H9 (cell line): Measurements from ENCODE around the gene FAM180A. TPM values are rescaled to one million over a fixed set of nuclear protein-coding genes. Genes with fewer than 3 reads are reported as not detected.

Experiments used
- DNase-seq: peaks from one replicate; pipeline ENCODE4 v3.0.0-alpha.2; 2017
- H2AFZ ChIP-seq: one replicate; pipeline ENCODE4 v1.6.1; 2013; ENCODE audit warnings: mild to moderate bottlenecking, low read length, control low read depth, moderate library complexity
- H2AK5ac ChIP-seq: 2 replicates; pipeline ENCODE4 v1.6.1; 2013; ENCODE audit warnings: low read length, control low read depth, mixed read lengths; ENCODE audit not compliant: insufficient read length
- H2BK120ac ChIP-seq: one replicate; pipeline ENCODE4 v1.6.1; 2013; ENCODE audit warnings: low read depth, mild to moderate bottlenecking, low read length, control low read depth, inconsistent platforms; ENCODE audit not compliant: poor library complexity, severe bottlenecking
- H2BK12ac ChIP-seq: 2 replicates; pipeline ENCODE4 v1.6.1; 2013; ENCODE audit warnings: low read length, control low read depth, mixed read lengths, low read depth; ENCODE audit not compliant: insufficient read length
- H2BK15ac ChIP-seq: 2 replicates; pipeline ENCODE4 v1.6.1; 2013; ENCODE audit warnings: low read depth, low read length, control low read depth
- H2BK20ac ChIP-seq: one replicate; pipeline ENCODE4 v1.6.1; 2013; ENCODE audit warnings: low read depth, mild to moderate bottlenecking, low read length, control low read depth, inconsistent platforms; ENCODE audit not compliant: poor library complexity, severe bottlenecking
- H2BK5ac ChIP-seq: 2 replicates; pipeline ENCODE4 v1.6.1; 2013; ENCODE audit warnings: low read length, control low read depth, mixed read lengths; ENCODE audit not compliant: insufficient read length
- H3K14ac ChIP-seq: 2 replicates; pipeline ENCODE4 v1.6.1; 2013; ENCODE audit warnings: low read length, control low read depth; ENCODE audit not compliant: insufficient read depth
- H3K18ac ChIP-seq: 2 replicates; pipeline ENCODE4 v1.6.1; 2013; ENCODE audit warnings: low read depth, mild to moderate bottlenecking, mixed read lengths, low read length, control low read depth; ENCODE audit not compliant: insufficient read length
- H3K23ac ChIP-seq: 2 replicates; pipeline ENCODE4 v1.6.1; 2013; ENCODE audit warnings: low read length, control low read depth, mixed read lengths, low read depth; ENCODE audit not compliant: insufficient read length
- H3K23me2 ChIP-seq: 2 replicates; pipeline ENCODE4 v1.6.1; 2013; ENCODE audit warnings: low read depth, mild to moderate bottlenecking, mixed read lengths, low read length, control low read depth; ENCODE audit not compliant: insufficient read length, poor library complexity, severe bottlenecking
- H3K27ac ChIP-seq: 2 replicates; pipeline ENCODE4 v1.5.1; 2013; ENCODE audit warnings: low read length, control low read depth, mixed read lengths, low read depth; ENCODE audit not compliant: insufficient read length
- H3K27me3 ChIP-seq: 2 replicates; pipeline ENCODE4 v1.6.1; 2013; ENCODE audit warnings: low read length, control low read depth, inconsistent platforms; ENCODE audit not compliant: insufficient read depth
- H3K4ac ChIP-seq: 2 replicates; pipeline ENCODE4 v1.6.1; 2013; ENCODE audit warnings: low read depth, mild to moderate bottlenecking, control low read depth, inconsistent platforms, low read length, moderate library complexity
- H3K4me1 ChIP-seq: 2 replicates; pipeline ENCODE4 v1.6.1; 2013; ENCODE audit warnings: low read length, control low read depth, inconsistent platforms; ENCODE audit not compliant: insufficient read depth
- H3K4me2 ChIP-seq: 2 replicates; pipeline ENCODE4 v1.6.1; 2013; ENCODE audit warnings: low read length, control low read depth, mixed read lengths; ENCODE audit not compliant: insufficient read length, insufficient read depth
- H3K56ac ChIP-seq: 2 replicates; pipeline ENCODE4 v1.6.1; 2013; ENCODE audit warnings: low read depth, mild to moderate bottlenecking, mixed read lengths, low read length, control low read depth; ENCODE audit not compliant: insufficient read length
- H3K79me1 ChIP-seq: 2 replicates; pipeline ENCODE4 v1.6.1; 2013; ENCODE audit warnings: low read depth, mild to moderate bottlenecking, moderate library complexity, low read length, control low read depth, inconsistent platforms; ENCODE audit not compliant: insufficient read depth, poor library complexity, severe bottlenecking
- H3K79me2 ChIP-seq: 2 replicates; pipeline ENCODE4 v1.6.1; 2013; ENCODE audit warnings: low read length, control low read depth, inconsistent platforms; ENCODE audit not compliant: insufficient read depth
- H3K9ac ChIP-seq: 2 replicates; pipeline ENCODE4 v1.6.1; 2013; ENCODE audit warnings: low read length, control low read depth, mixed read lengths; ENCODE audit not compliant: insufficient read length; ENCODE audit errors: extremely low read depth
- H3K9me3 ChIP-seq: one replicate; pipeline ENCODE4 v1.6.1; 2013; ENCODE audit warnings: low read depth, low read length, inconsistent platforms; ENCODE audit not compliant: control insufficient read depth
- H3T11ph ChIP-seq: one replicate; pipeline ENCODE4 v1.6.1; 2013; ENCODE audit warnings: mild to moderate bottlenecking, low read length, control low read depth, inconsistent platforms
- H4K20me1 ChIP-seq: one replicate; pipeline ENCODE4 v1.6.1; 2013; ENCODE audit not compliant: control insufficient read depth, insufficient read length, insufficient read depth
- H4K5ac ChIP-seq: 2 replicates; pipeline ENCODE4 v1.6.1; 2013; ENCODE audit warnings: low read depth, mild to moderate bottlenecking, mixed read lengths, low read length, control low read depth; ENCODE audit not compliant: insufficient read length
- H4K8ac ChIP-seq: replicated peaks from 2 replicates; pipeline ENCODE4 v1.6.1; 2013; ENCODE audit warnings: low read length, control low read depth, mixed read lengths, low read depth; ENCODE audit not compliant: insufficient read length
- H4K91ac ChIP-seq: 2 replicates; pipeline ENCODE4 v1.6.1; 2013; ENCODE audit warnings: low read depth, mild to moderate bottlenecking, moderate library complexity, mixed read lengths, low read length, control low read depth; ENCODE audit not compliant: insufficient read length
- H3K27ac Mint-ChIP-seq, 3 experiments: 2 replicates in 2 of 3; 3 replicates in 1 of 3; pipeline ENCODE4 v1.8.0; 2020 to 2021; ENCODE audit warnings: mixed read lengths in 3 of 3, mild to moderate bottlenecking in 1 of 3, moderate library complexity in 1 of 3
- H3K27me3 Mint-ChIP-seq: 2 replicates; pipeline ENCODE4 v1.8.0; 2021; ENCODE audit warnings: low read depth, mild to moderate bottlenecking, moderate library complexity, mixed read lengths
- H3K36me3 Mint-ChIP-seq, 3 experiments: 2 replicates in 2 of 3; 3 replicates in 1 of 3; pipeline ENCODE4 v1.8.0; 2020 to 2021; ENCODE audit warnings: low read depth in 3 of 3, mixed read lengths in 3 of 3; ENCODE audit not compliant: insufficient read depth in 1 of 3
- H3K4me1 Mint-ChIP-seq, 2 experiments: 2 replicates each; pipeline ENCODE4 v1.8.0; 2020; ENCODE audit warnings: mixed read lengths in 2 of 2
- H3K4me3 Mint-ChIP-seq, 2 experiments: 2 replicates in 1 of 2; 3 replicates in 1 of 2; pipeline ENCODE4 v1.8.0; 2020 to 2021; ENCODE audit warnings: mild to moderate bottlenecking in 2 of 2, mixed read lengths in 2 of 2, moderate library complexity in 1 of 2
- H3K9me3 Mint-ChIP-seq, 2 experiments: 2 replicates in 1 of 2; 3 replicates in 1 of 2; pipeline ENCODE4 v1.8.0; 2020; ENCODE audit warnings: mild to moderate bottlenecking in 2 of 2, mixed read lengths in 2 of 2, moderate library complexity in 1 of 2
- WGBS: extraction: QIAGEN DNeasy Blood & Tissue Kit; methylation state at CpG from one replicate; pipeline ENCODE4 v1.1.7; 2013; ENCODE audit warnings: missing lambda C conversion rate, low lambda C conversion rate, mixed read lengths; ENCODE audit not compliant: insufficient read length; ENCODE audit errors: extremely low coverage; 5-methylcytosine and 5-hydroxymethylcytosine counted together
- total RNA-seq: library from RNA; stranded (reverse); gene quantifications from 2 replicates; pipeline ENCODE4 v1.2.1, GENCODE V29; 2021
- TF ChIP-seq, protein P1 (sequence below): fragments of 200-600 bp; sonication (generic); conservative IDR thresholded peaks from 3 replicates; pipeline ENCODE4 v1.8.0; 2021; ENCODE audit warnings: antibody characterized with exemption, mild to moderate bottlenecking

Gene FAM180A
- total RNA-seq, 1 experiment from 2014 or later, result not detected

GRCh38 chr7:135726276-135726788 is 22.3 kb downstream of the FAM180A start:
- no peaks in the 10 kb centered on the region for H3K79me2 ChIP-seq
- no peak overlapping the region for H3K9ac ChIP-seq
- H3K14ac ChIP-seq, result no peak overlapping the region
- H3K9me3 Mint-ChIP-seq, result no peaks in the 10 kb centered on the region
- no peak overlapping the region for H3K4me3 Mint-ChIP-seq
- H2AK5ac ChIP-seq, result no peak overlapping the region
- no peak overlapping the region for H2BK120ac ChIP-seq
- H2BK12ac ChIP-seq, result no peak overlapping the region
- H3K27ac ChIP-seq, result no peak overlapping the region
- no peaks in the 10 kb centered on the region for H3K79me1 ChIP-seq
- no peak overlapping the region for H2BK15ac ChIP-seq
- H4K20me1 ChIP-seq, result no peaks in the 10 kb centered on the region
- DNase-seq, result no peak
- H3K4ac ChIP-seq, result no peak overlapping the region
- no peak overlapping the region for H2BK5ac ChIP-seq
- H2BK20ac ChIP-seq, result no peak overlapping the region
- TF ChIP-seq, protein P1, sequence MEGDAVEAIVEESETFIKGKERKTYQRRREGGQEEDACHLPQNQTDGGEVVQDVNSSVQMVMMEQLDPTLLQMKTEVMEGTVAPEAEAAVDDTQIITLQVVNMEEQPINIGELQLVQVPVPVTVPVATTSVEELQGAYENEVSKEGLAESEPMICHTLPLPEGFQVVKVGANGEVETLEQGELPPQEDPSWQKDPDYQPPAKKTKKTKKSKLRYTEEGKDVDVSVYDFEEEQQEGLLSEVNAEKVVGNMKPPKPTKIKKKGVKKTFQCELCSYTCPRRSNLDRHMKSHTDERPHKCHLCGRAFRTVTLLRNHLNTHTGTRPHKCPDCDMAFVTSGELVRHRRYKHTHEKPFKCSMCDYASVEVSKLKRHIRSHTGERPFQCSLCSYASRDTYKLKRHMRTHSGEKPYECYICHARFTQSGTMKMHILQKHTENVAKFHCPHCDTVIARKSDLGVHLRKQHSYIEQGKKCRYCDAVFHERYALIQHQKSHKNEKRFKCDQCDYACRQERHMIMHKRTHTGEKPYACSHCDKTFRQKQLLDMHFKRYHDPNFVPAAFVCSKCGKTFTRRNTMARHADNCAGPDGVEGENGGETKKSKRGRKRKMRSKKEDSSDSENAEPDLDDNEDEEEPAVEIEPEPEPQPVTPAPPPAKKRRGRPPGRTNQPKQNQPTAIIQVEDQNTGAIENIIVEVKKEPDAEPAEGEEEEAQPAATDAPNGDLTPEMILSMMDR, result no peak
- H4K8ac ChIP-seq, result no peak overlapping the region
- peaks cover 6% of the 10 kb centered on the region; the same call in 1 of the 2 replicates for H3K27me3 Mint-ChIP-seq
- H2AFZ ChIP-seq, result no peak overlapping the region
- H4K5ac ChIP-seq, result no peak overlapping the region
- no peaks in the 10 kb centered on the region for H3K36me3 Mint-ChIP-seq
- H3K4me2 ChIP-seq, result no peak overlapping the region
- H4K91ac ChIP-seq, result no peak overlapping the region
- H3T11ph ChIP-seq, result no peak overlapping the region
- H3K23me2 ChIP-seq, result no peaks in the 10 kb centered on the region
- H3K4me1 Mint-ChIP-seq, result peaks cover 18 to 29% of the 10 kb centered on the region in 2 experiments
- no peaks in the 10 kb centered on the region for H3K9me3 ChIP-seq
- H3K56ac ChIP-seq, result no peak overlapping the region
- H3K27me3 ChIP-seq, result no peaks in the 10 kb centered on the region
- peaks cover 5% of the 10 kb centered on the region; the same call in 1 of the 2 replicates for H3K4me1 ChIP-seq
- H3K23ac ChIP-seq, result no peak overlapping the region
- H3K27ac Mint-ChIP-seq, result no peak overlapping the region
- WGBS, result no CpG with 5 or more reads among the region's 5 CpGs
- H3K18ac ChIP-seq, result no peak overlapping the region
